Stimulated activated naive B cell treated with anti-CD40 and anti-IgM and Interleukin-4, amounts not matched to agents 10 μg/mL and 1 μg/mL and 100 μg/mL, for 72 hours (primary cell): Measurements from ENCODE around the gene DCAF17.
"Not testable (repeated sequence)": the region's sequence is repeated elsewhere in the genome, so short reads cannot be mapped to it uniquely, and the experiment has no call there.

Experiments
- ATAC-seq, 2 donors: fragments of 150-1000 bp; cut with Tn5 transposase; replicated peaks; 2 replicates each; pipeline ENCODE4 v1.10.0; 2021; ENCODE audit warnings: moderate library complexity in 1 of 2
- DNase-seq: peaks from one replicate; pipeline ENCODE4 v3.0.0; 2021
- H3K27ac Mint-ChIP-seq: one replicate; pipeline ENCODE4 v1.8.0; 2022; ENCODE audit warnings: mild to moderate bottlenecking, mixed read lengths
- H3K27me3 Mint-ChIP-seq, 2 donors: one replicate each; pipeline ENCODE4 v1.8.0; 2022; ENCODE audit warnings: mixed read lengths in 2 of 2
- H3K36me3 Mint-ChIP-seq, 2 donors: one replicate each; pipeline ENCODE4 v1.8.0; 2022; ENCODE audit warnings: mixed read lengths in 2 of 2, mild to moderate bottlenecking in 1 of 2
- H3K4me1 Mint-ChIP-seq, 2 donors: one replicate each; pipeline ENCODE4 v1.8.0; 2022; ENCODE audit warnings: mixed read lengths in 2 of 2, mild to moderate bottlenecking in 1 of 2
- H3K4me3 Mint-ChIP-seq, 2 donors: one replicate each; pipeline ENCODE4 v1.8.0; 2022; ENCODE audit warnings: mild to moderate bottlenecking in 2 of 2, mixed read lengths in 2 of 2, moderate library complexity in 1 of 2
- H3K9me3 Mint-ChIP-seq, 2 donors: one replicate each; pipeline ENCODE4 v1.8.0; 2022; ENCODE audit warnings: mixed read lengths in 2 of 2, mild to moderate bottlenecking in 1 of 2

DCAF17 gene

DNA sequence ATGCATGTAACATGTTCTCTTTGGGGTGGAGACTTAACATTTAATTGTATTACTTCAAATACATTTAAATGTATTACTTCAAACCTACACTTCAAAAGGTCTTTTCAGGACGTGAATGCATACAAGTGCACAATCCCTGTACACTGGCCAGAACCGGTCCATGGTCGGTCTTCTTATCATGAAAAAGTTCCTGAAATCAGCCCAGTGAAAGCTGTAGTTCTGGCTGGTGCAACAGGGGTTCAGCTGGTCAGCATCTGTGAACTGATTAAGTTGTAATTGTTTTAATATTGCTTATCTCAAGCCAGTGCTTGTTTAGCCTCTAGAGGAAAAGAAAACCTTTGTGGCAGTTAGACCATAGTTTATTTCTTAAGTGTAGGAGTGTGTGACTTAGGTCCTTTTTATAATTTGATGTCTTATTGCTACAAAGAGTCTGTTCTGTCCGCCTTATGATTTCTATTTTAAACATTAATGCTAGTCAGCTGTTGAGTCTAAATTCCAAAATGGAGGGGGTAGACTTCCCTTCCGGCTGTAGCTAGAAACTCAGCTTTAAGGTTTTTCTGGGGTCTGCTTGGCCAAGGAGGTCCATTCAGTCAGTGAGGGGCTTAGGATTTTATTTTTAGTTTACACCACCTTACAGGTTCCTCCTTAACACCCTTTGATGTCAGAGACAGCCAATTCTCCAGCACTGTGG is 87.5 kb downstream of the DCAF17 start:
- H3K9me3 Mint-ChIP-seq = no peaks in the 10 kb centered on the region
- ATAC-seq (no peak), DNase-seq (no peak)
- peaks cover 3 to 7% of the 10 kb centered on the region in 2 donors for H3K36me3 Mint-ChIP-seq
- peak overlapping the region; percentile 84 to 90 for H3K4me3 Mint-ChIP-seq
- H3K27ac Mint-ChIP-seq = no peak overlapping the region
- peaks cover 5 to 13% of the 10 kb centered on the region in 2 donors for H3K4me1 Mint-ChIP-seq
- peaks cover 36 to 66% of the 10 kb centered on the region in 2 donors for H3K27me3 Mint-ChIP-seq

DNA sequence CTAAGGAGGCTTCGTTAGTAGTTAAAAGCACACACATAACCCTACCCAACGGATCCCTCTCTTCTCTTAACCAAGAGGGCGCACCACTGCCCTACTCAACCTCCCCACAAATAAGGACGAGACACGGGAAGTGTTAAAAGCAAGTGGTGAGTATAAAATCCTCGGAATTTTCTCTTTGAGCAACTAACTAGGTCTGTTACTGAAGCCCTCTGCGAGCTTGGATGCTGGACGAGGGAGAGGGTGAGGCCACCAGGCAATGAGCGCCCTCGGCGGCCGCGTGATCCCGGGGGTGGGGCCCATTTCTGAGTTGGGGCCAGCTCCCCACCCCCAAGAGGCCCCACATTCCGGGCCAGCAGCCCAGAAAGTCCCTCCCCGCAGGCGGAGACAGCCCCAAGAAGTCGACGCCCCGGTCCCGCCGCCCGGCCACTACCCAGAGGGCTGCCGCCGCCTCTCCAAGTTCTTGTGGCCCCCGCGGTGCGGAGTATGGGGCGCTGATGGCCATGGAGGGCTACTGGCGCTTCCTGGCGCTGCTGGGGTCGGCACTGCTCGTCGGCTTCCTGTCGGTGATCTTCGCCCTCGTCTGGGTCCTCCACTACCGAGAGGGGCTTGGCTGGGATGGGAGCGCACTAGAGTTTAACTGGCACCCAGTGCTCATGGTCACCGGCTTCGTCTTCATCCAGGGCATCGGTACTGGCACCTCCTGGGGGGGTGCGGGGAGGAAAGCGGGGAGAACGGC is 88.2 kb downstream of the DCAF17 start, which contains the start of gene CYBRD1:
CYBRD1 (plus strand) TSS at position 423 of the 736 bp plus-strand sequence; CDS start at position 495, 72 bp downstream.
- Mint-ChIP-seq H3K9me3 (no peaks in the 10 kb centered on the region), H3K36me3 (peaks cover 3% of the 10 kb centered on the region in 2 donors), H3K4me3 (peak within 1 kb of the TSS; percentile 84 to 90), H3K4me1 (peaks cover 5 to 13% of the 10 kb centered on the region in 2 donors), H3K27me3 (peaks cover 32 to 66% of the 10 kb centered on the region in 2 donors), H3K27ac (peak within 1 kb of the TSS; percentile 71)
- ATAC-seq (peak; percentile 46 to 47), DNase-seq (no peak)

DNA sequence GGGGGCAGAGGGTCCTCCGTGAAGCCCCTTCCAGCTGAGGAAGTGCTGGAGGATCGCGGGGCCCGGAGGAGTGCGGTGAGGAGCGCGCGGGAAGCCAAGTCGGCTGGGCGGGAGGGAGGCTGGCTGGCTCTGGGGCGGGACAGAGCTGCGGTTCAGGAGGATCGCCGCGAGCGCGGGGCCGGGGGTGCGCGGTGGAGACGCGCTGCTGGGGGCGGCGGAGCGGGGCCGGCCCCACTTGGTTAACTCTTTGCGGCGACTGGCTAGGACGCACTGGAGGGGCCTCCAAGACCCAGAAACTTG is 88.7 kb downstream of the DCAF17 start:
- DNase-seq (no peak), ATAC-seq (peak; percentile 41 to 53)
- no peak overlapping the region for H3K27ac Mint-ChIP-seq
- H3K4me1 Mint-ChIP-seq = peaks cover 5 to 13% of the 10 kb centered on the region in 2 donors
- peaks cover 32 to 66% of the 10 kb centered on the region in 2 donors for H3K27me3 Mint-ChIP-seq
- H3K9me3 Mint-ChIP-seq = no peaks in the 10 kb centered on the region
- H3K36me3 Mint-ChIP-seq = peaks cover 1 to 3% of the 10 kb centered on the region in 2 donors
- H3K4me3 Mint-ChIP-seq = peak overlapping the region; percentile 84 to 90

DNA sequence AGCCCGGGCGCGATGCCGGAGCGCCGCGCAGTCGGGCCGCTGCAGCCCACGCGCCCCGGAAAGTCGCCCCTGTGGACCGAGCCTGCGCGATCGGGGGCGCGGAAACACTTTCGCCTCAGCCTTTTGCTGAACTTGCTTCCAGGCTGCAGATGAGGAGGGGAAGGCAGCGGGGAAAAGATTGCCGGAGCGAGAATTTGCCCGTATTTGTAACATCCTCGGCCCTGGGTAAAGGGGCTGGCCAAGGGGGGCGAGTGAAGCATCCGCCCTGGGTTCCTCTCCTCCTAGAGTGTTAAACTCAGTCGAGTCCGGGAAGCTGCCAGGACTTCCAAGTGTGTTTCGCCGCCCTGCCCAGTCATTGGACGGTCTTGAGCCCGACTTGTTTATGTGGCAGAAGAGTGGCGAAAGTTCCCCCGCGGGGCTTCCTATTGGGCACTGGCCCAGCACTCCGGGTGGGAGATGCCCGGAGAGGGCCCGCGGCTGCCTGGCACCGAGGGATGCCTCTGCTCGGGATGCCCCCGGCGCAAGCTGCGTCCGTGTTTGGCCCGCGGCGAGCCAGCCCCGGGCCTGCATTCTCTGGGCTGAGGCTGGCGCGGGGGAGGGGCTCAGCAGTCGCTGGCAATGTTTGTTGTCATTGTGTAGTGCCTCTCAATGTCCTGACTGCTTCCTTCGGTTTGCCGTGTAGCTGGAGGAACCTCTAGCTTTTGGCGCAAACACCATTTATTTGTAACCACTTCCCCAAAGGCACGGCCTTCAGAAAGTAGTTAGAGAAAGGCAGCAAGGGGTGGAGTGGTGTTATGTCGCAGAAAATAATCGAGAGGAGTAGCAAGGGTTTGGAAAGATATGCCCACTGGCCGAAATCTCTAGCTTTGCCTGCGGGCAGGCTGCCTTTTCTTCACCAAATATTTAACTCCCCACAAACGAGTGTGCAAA is 89.3 kb downstream of the DCAF17 start:
- peaks cover 5 to 13% of the 10 kb centered on the region in 2 donors for H3K4me1 Mint-ChIP-seq
- H3K27me3 Mint-ChIP-seq = peaks cover 28 to 68% of the 10 kb centered on the region in 2 donors
- no peaks in the 10 kb centered on the region for H3K9me3 Mint-ChIP-seq
- peak; percentile 51 to 58 for ATAC-seq
- H3K4me3 Mint-ChIP-seq = peak overlapping the region; percentile 84 to 90
- no peaks in the 10 kb centered on the region for H3K36me3 Mint-ChIP-seq
- no peak for DNase-seq
- H3K27ac Mint-ChIP-seq = no peak overlapping the region

DNA sequence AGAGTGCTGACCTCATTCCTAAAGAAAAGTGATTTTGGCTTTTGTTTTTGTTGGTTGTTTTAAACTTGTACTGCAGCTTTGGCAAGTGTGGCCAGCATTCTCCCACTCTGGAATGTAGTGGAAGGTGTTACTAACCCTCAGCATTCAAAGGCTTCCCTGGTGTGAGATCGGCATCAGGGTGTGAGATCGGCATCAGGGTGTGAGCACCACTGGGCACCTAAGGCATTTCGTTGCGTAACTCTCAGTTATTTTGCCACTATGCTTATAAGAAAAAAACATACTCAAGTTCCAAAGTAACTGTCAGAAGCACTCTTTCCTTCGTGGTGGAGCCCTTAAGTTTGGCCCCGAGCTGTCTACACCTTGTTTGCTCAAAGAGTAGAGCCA is 90.0 kb downstream of the DCAF17 start:
- ATAC-seq (no peak), DNase-seq (no peak)
- no peak overlapping the region for H3K27ac Mint-ChIP-seq
- peak overlapping the region; percentile 30 to 46 for H3K4me3 Mint-ChIP-seq
- H3K36me3 Mint-ChIP-seq = no peaks in the 10 kb centered on the region
- peaks cover 28 to 68% of the 10 kb centered on the region in 2 donors for H3K27me3 Mint-ChIP-seq
- H3K4me1 Mint-ChIP-seq = peaks cover 5 to 13% of the 10 kb centered on the region in 2 donors
- H3K9me3 Mint-ChIP-seq = no peaks in the 10 kb centered on the region

- H3K27me3 Mint-ChIP-seq = peaks cover 9 to 10% of the 10 kb centered on the region in 2 donors
These were observed 95.9 kb downstream of the DCAF17 start for GRCh38 chr2:171529914-171530313.

DNA sequence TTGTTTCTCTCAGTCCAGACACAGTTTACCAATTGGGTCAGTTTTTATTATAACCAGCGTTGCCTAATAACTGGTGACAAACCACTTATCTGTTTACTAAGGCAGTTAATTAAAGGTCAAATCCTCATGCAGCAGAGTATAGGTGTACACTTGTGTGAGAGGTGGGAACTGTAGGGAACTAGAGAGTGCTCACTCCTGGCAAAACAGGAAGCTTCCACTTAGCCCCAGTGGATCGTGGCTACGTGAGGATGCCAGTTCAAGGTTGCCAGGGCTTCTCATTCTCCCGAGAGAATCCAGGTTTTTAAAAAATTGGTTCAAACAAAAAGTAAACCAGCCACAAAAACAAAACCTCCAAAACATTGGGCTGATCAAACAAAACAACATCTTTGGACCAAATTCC is 96.4 kb downstream of the DCAF17 start:
- H3K36me3 Mint-ChIP-seq = peaks cover 0 to 5% of the 10 kb centered on the region in 2 donors
- H3K9me3 Mint-ChIP-seq = peaks cover 4 to 5% of the 10 kb centered on the region in 2 donors
- peaks cover 5 to 7% of the 10 kb centered on the region in 2 donors for H3K27me3 Mint-ChIP-seq
- no peaks in the 10 kb centered on the region for H3K4me1 Mint-ChIP-seq
- ATAC-seq = no peak
- H3K4me3 Mint-ChIP-seq = no peak overlapping the region
- no peak for DNase-seq
- no peak overlapping the region for H3K27ac Mint-ChIP-seq

More at GRCh38 chr2:171529914-171530313, 95.9 kb downstream of the DCAF17 start:
- no peak for DNase-seq
- no peaks in the 10 kb centered on the region for H3K4me1 Mint-ChIP-seq
- peaks cover 4 to 5% of the 10 kb centered on the region in 2 donors for H3K9me3 Mint-ChIP-seq
- no peak overlapping the region for H3K27ac Mint-ChIP-seq
- ATAC-seq = no peak
- no peak overlapping the region for H3K4me3 Mint-ChIP-seq
- H3K36me3 Mint-ChIP-seq = peaks cover 0 to 5% of the 10 kb centered on the region in 2 donors

DNA sequence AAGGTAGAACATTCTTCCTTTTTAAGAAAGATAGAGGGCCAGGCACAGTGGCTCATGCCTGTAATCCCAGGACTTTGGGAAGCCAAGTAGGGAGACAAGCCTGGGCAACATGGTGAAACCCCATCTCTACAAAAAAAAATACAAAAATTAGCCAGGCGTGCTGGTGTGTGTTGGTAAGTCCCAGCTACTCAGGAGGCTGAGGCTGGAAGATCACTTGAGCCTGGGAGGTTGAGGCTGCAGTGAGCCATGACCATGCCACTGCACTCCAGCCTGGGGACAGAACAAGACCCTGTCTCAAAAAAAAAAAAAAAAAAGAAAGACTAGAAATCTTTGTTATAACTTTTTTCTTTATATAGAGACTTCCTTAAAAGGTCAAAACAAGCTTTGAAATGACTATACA is 96.8 kb downstream of the DCAF17 start:
- not testable (repeated sequence) for H3K36me3 Mint-ChIP-seq, H3K9me3 Mint-ChIP-seq, H3K4me1 Mint-ChIP-seq, DNase-seq, H3K27me3 Mint-ChIP-seq, H3K4me3 Mint-ChIP-seq, H3K27ac Mint-ChIP-seq
- ATAC-seq = peak in 1 of 2 donors; percentile 14

DNA sequence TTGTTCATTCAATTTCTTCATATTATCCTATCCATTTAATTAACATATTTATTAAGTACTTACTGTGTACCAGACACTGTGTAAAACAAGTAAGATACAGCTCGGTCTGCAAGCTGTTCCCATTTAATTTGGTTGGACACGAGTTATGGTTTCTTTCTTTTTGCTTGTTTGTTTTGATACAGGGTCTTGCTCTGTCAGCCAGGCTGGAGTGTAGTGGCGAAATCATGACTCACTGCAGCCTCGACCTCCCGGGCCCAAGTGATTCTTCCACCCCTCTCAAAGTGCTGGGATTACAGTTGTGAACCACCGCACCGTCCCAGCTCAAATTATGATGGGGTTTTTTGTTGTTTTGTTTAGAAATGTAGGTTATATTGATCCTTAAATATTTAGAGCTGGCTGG is 97.3 kb downstream of the DCAF17 start:
- no peak overlapping the region for H3K27ac Mint-ChIP-seq
- peaks cover 5 to 7% of the 10 kb centered on the region in 2 donors for H3K27me3 Mint-ChIP-seq
- H3K4me3 Mint-ChIP-seq = no peak overlapping the region
- H3K4me1 Mint-ChIP-seq = no peaks in the 10 kb centered on the region
- ATAC-seq = no peak
- DNase-seq = no peak
- peaks cover 0 to 5% of the 10 kb centered on the region in 2 donors for H3K36me3 Mint-ChIP-seq
- H3K9me3 Mint-ChIP-seq = peaks cover 4 to 5% of the 10 kb centered on the region in 2 donors

DNA sequence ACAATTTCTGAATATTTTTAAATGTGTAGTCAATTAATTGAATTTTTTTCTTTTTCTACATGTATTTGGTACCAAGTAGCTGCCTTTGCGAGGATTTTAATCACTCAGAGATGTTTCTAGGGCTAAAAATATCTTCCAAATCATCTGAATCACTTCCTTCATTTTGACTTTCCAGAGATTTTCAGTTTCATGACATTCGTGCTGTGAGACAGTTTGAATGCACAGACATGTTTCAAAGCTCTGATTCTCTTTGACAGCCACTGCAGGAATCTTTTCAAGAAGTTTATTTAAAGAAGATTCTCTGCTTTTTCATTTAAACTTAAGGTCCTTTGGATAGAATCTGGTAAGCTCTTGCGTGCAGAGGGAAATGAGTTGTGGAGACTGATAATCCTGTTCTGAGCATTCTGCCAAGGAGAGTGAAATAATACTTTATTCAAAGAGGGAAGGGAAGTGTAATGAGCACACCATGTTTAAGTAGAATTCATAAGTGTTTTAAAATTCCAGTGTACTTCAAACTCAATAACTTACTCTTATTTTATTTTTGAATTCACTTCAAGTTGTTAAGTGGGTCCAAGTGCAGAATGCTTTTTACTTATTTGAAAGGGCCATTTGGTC is 97.9 kb downstream of the DCAF17 start:
- Mint-ChIP-seq H3K4me1 (no peaks in the 10 kb centered on the region), H3K4me3 (no peak overlapping the region), H3K27ac (no peak overlapping the region), H3K36me3 (peaks cover 0 to 5% of the 10 kb centered on the region in 2 donors), H3K9me3 (peaks cover 4 to 5% of the 10 kb centered on the region in 2 donors), H3K27me3 (peaks cover 5 to 7% of the 10 kb centered on the region in 2 donors)
- ATAC-seq = no peak
- no peak for DNase-seq

- no peak for ATAC-seq
- Mint-ChIP-seq H3K27ac (no peak overlapping the region), H3K9me3 (peaks cover 4 to 5% of the 10 kb centered on the region in 2 donors), H3K36me3 (peaks cover 0 to 5% of the 10 kb centered on the region in 2 donors), H3K27me3 (peaks cover 4 to 5% of the 10 kb centered on the region in 2 donors), H3K4me1 (no peaks in the 10 kb centered on the region), H3K4me3 (no peak overlapping the region)
- no peak for DNase-seq
These were observed 99.3 kb downstream of the DCAF17 start for GRCh38 chr2:171533331-171533730.
